GM04504 (cell line): Measurements from ENCODE around the gene CDC42EP1.
A peak's percentile ranks its signal among the peaks of the same experiment; 100 is the strongest.
"Not testable (repeated sequence)": the region's sequence is repeated elsewhere in the genome, so short reads cannot be mapped to it uniquely, and the experiment has no call there.

Source experiments
- DNase-seq: peaks from one replicate; pipeline ENCODE4 v3.0.0-alpha.2; 2012; ENCODE audit warnings: low read depth

CDC42EP1 gene

GRCh38 chr22:37582526-37582925 is 22.2 kb downstream of the CDC42EP1 start:
- no peak for DNase-seq

- no peak for DNase-seq
These were observed 28.4 kb downstream of the CDC42EP1 start for GRCh38 chr22:37588546-37589215.

GRCh38 chr22:37589636-37590035 is 29.4 kb downstream of the CDC42EP1 start:
- no peak for DNase-seq

- DNase-seq, result not testable (repeated sequence)
These were observed 30.8 kb downstream of the CDC42EP1 start for GRCh38 chr22:37591081-37591480.

GRCh38 chr22:37591823-37592404 is 31.6 kb downstream of the CDC42EP1 start:
- no peak for DNase-seq

GRCh38 chr22:37594237-37594636 is 34.0 kb downstream of the CDC42EP1 start:
- no peak for DNase-seq

- no peak for DNase-seq
These were observed 38.9 kb downstream of the CDC42EP1 start for GRCh38 chr22:37599153-37599552.

- DNase-seq, result no peak
These were observed 40.9 kb downstream of the CDC42EP1 start for GRCh38 chr22:37601203-37601539.

GRCh38 chr22:37601540-37602442 is 41.5 kb downstream of the CDC42EP1 start:
- peak; percentile 36 for DNase-seq

- not testable (repeated sequence) for DNase-seq
These were observed 42.4 kb downstream of the CDC42EP1 start for GRCh38 chr22:37602546-37603277.

GRCh38 chr22:37604074-37604473 is 43.8 kb downstream of the CDC42EP1 start:
- no peak for DNase-seq

- no peak for DNase-seq
These were observed 44.6 kb downstream of the CDC42EP1 start for GRCh38 chr22:37604875-37605274.

GRCh38 chr22:37607010-37607934 is 47.0 kb downstream of the CDC42EP1 start:
- no peak for DNase-seq

- no peak for DNase-seq
These were observed 47.7 kb downstream of the CDC42EP1 start for GRCh38 chr22:37607935-37608476.

GRCh38 chr22:37608477-37609239 is 48.4 kb downstream of the CDC42EP1 start, which contains the start of gene GGA1:
GGA1 (plus strand) TSS chr22:37608834; CDS start chr22:37608861, 27 bp downstream.
- peak; percentile 90 for DNase-seq

- no peak for DNase-seq
These were observed 49.2 kb downstream of the CDC42EP1 start for GRCh38 chr22:37609240-37610152.

GRCh38 chr22:37610153-37610475 is 49.8 kb downstream of the CDC42EP1 start:
- not testable (repeated sequence) for DNase-seq

- DNase-seq, result no peak
These were observed 50.3 kb downstream of the CDC42EP1 start for GRCh38 chr22:37610480-37611129.

GRCh38 chr22:37611207-37611606 is 50.9 kb downstream of the CDC42EP1 start:
- DNase-seq, result no peak
